Activated T-helper 2 cell treated with anti-CD3 and anti-CD28 coated beads, Interferon-gamma antibody, Interleukin-2, Interleukin-4, amounts not matched to agents 10 μg/mL and 5 μg/mL and 100 μg/mL, durations not matched to agents 14 hours and 24 hours and 36 hours (primary cell): ENCODE data around the gene NKX2-4. TPM values are rescaled to one million over a fixed set of nuclear protein-coding genes. Genes with fewer than 3 reads are reported as not detected.

Source experiments
- DNase-seq: peaks from one replicate; pipeline ENCODE4 v3.0.0; 2021; ENCODE audit warnings: low spot score
- H3K27ac Mint-ChIP-seq: one replicate; pipeline ENCODE4 v1.8.0; 2021; ENCODE audit warnings: mixed read lengths
- H3K27me3 Mint-ChIP-seq: one replicate; pipeline ENCODE4 v1.8.0; 2021; ENCODE audit warnings: low read depth, mixed read lengths
- H3K36me3 Mint-ChIP-seq: one replicate; pipeline ENCODE4 v1.8.0; 2021; ENCODE audit warnings: low read depth, mixed read lengths
- H3K4me1 Mint-ChIP-seq: one replicate; pipeline ENCODE4 v1.8.0; 2021; ENCODE audit warnings: low read depth, mixed read lengths
- H3K4me3 Mint-ChIP-seq: one replicate; pipeline ENCODE4 v1.8.0; 2021; ENCODE audit warnings: low read depth, mild to moderate bottlenecking, moderate library complexity, mixed read lengths
- H3K9me3 Mint-ChIP-seq: one replicate; pipeline ENCODE4 v1.8.0; 2021; ENCODE audit warnings: mixed read lengths
- intact Hi-C: fragments of 100-400 bp; cut with micrococcal nuclease; formaldehyde crosslinking; loops from one replicate; pipeline ENCODE4 v1.15.1; 2023
- total RNA-seq: library from RNA; stranded (reverse); gene quantifications from 2 replicates; pipeline ENCODE4 v1.2.3, GENCODE V29; 2022

Gene NKX2-4
- total RNA-seq, 1 donor from 2014 or later = not detected

DNA sequence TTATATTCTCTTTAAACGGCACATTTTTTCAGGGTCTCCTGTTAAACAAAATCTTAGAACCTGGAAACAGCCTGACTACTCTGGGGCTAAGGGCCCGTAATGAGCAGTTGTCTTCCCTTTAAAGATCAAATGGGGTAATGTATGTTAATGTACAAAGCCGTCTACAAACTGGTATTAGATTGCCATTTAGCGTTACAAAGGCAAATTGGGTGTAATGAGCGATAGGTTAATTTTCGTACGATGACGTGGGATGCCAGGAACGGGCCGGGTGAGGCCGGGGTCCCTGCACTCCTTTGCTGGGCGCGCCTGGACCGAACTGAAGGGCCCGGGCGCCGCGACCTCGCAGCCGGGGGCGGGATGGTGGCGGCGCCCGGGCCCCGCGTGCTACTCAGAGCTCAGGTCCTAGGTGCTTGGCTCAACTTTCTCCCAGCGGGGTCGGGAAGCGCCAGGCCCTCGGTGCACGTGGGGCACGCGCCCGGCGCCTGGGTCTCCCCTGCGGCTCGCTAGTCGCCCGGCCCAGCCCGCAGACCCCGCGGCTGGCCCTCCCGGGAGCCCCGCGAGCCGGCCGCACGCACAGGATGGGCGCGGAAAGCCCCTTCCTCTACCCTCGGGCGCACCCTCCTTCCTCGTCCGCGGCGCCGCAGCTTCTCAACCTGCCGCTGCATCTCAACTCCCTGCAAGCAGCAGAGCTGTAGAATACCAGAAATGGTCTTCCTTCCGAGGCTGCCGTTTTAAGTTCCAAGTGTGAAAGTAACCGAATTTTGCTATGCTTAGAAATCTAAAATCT is 5.9 kb downstream of the NKX2-4 start:
- Mint-ChIP-seq H3K4me1 (peaks cover 18% of the 10 kb centered on the region), H3K4me3 (peak overlapping the region; percentile 31), H3K36me3 (peaks cover 39% of the 10 kb centered on the region), H3K9me3 (no peaks in the 10 kb centered on the region), H3K27ac (no peak overlapping the region), H3K27me3 (peaks cover 42% of the 10 kb centered on the region)
- DNase-seq = no peak
- intact Hi-C loops = loop anchor here (10.0 kb wide), 1 partner anchor 1027 kb away; the partner anchor contains the start of gene INSM1

DNA sequence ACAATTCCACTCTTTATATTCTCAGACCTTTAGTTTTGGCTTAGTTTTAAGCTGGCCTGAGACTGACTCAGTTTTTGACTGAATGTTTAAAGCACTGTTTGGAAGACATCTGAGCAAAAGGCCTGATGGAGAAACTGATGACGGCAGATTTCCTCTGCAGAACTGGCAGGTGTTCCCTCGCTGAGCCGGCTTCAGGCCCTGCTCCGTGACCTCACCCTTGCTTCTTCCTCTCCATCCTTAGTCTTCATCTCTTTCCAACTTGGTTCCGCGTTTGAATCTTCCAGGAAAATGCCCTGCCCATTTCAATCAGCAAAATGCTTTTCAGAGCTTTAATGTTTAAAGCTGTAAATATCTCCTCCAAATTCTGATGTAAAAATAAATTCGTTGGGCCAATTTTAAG is 6.6 kb downstream of the NKX2-4 start:
- H3K27me3 Mint-ChIP-seq = peaks cover 42% of the 10 kb centered on the region
- intact Hi-C loops = loop anchor here (10.0 kb wide), 1 partner anchor 1026 kb away; the partner anchor contains the start of gene INSM1
- H3K4me1 Mint-ChIP-seq = peaks cover 18% of the 10 kb centered on the region
- no peak overlapping the region for H3K27ac Mint-ChIP-seq
- H3K4me3 Mint-ChIP-seq = no peak overlapping the region
- no peak for DNase-seq
- H3K36me3 Mint-ChIP-seq = peaks cover 39% of the 10 kb centered on the region
- no peaks in the 10 kb centered on the region for H3K9me3 Mint-ChIP-seq

- peaks cover 10% of the 10 kb centered on the region for H3K4me1 Mint-ChIP-seq
- H3K27ac Mint-ChIP-seq = no peak overlapping the region
- no peaks in the 10 kb centered on the region for H3K9me3 Mint-ChIP-seq
- intact Hi-C loops = no loop called here
- H3K4me3 Mint-ChIP-seq = no peak overlapping the region
- peaks cover 46% of the 10 kb centered on the region for H3K36me3 Mint-ChIP-seq
- peaks cover 32% of the 10 kb centered on the region for H3K27me3 Mint-ChIP-seq
- DNase-seq = no peak
These were observed 8.0 kb downstream of the NKX2-4 start for GRCh38 chr20:21389368-21389767.

DNA sequence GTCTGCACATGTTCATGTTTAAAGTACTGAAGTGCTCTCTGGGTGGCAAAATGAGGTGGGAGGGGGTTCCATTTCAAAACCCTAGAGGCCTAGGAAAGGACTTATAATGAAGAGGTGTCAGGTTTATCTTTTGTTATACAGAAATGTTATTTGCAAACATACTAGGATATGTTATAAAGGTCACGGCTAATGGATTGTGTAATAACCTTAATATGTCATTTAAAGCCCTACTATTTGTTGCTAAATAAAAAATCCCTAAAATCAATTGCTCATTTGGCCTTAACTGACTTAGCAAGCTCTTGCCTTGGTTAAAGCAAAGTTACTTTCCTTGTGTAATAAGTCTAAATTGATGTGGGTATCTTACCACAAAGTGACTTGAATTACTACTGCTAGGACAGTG is 8.8 kb downstream of the NKX2-4 start:
- Mint-ChIP-seq H3K27me3 (peaks cover 24% of the 10 kb centered on the region), H3K9me3 (no peaks in the 10 kb centered on the region), H3K4me1 (peaks cover 10% of the 10 kb centered on the region), H3K36me3 (peaks cover 51% of the 10 kb centered on the region), H3K27ac (no peak overlapping the region), H3K4me3 (no peak overlapping the region)
- DNase-seq = no peak
- intact Hi-C loops = no loop called here

DNA sequence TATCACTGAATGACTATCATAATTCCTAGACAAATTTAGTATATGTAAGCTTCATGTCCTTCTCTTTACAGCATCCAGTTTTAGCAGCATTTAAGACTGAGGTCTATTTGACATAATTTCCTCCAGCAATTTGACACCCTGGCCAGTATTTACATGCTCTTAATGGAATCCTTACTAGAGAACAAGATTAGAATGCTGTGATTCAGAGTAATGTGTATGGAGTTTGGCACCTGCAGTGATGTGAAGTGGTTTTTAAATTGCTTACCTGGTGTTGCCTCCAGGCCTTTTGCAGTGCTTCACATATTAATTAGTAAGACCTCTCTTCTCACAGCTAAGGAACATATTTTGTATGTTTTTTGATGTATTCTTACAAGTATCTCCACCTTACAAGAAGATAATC is 9.8 kb downstream of the NKX2-4 start:
- Mint-ChIP-seq H3K27me3 (peaks cover 14% of the 10 kb centered on the region), H3K4me3 (no peak overlapping the region), H3K27ac (no peak overlapping the region), H3K9me3 (no peaks in the 10 kb centered on the region), H3K4me1 (peaks cover 8% of the 10 kb centered on the region), H3K36me3 (peaks cover 58% of the 10 kb centered on the region)
- no peak for DNase-seq
- intact Hi-C loops = no loop called here

GRCh38 chr20:21386111-21386510 is 11.2 kb downstream of the NKX2-4 start:
- H3K9me3 Mint-ChIP-seq = no peaks in the 10 kb centered on the region
- no peak overlapping the region for H3K4me3 Mint-ChIP-seq
- intact Hi-C loops = no loop called here
- no peak for DNase-seq
- no peak overlapping the region for H3K27ac Mint-ChIP-seq
- peaks cover 3% of the 10 kb centered on the region for H3K27me3 Mint-ChIP-seq
- no peaks in the 10 kb centered on the region for H3K4me1 Mint-ChIP-seq
- peaks cover 59% of the 10 kb centered on the region for H3K36me3 Mint-ChIP-seq

GRCh38 chr20:21384308-21384892 is 12.9 kb downstream of the NKX2-4 start:
- H3K27me3 Mint-ChIP-seq = no peaks in the 10 kb centered on the region
- intact Hi-C loops = no loop called here

DNA sequence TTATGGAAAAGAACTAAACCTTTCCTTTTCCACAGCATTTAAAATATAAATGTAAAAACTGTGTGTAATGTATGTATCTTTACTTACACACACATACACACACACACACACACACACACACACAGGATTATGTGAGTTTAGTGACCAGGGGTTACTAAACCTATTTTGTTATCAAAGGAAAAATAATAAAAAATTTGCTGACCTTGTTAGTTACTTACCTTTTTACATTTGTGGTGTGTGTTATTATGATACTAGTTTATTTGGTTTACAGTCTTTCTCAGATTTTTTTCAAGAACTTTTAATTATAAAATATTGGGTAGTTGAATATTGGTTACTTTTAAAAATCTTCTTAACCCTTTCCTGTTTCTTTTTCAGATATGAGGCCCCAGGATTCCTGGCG is 15.7 kb downstream of the NKX2-4 start:
- Mint-ChIP-seq H3K27me3 (no peaks in the 10 kb centered on the region), H3K4me1 (peaks cover 17% of the 10 kb centered on the region), H3K4me3 (no peak overlapping the region), H3K27ac (no peak overlapping the region), H3K9me3 (no peaks in the 10 kb centered on the region), H3K36me3 (peaks cover 49% of the 10 kb centered on the region)
- intact Hi-C loops = no loop called here
- no peak for DNase-seq

More at GRCh38 chr20:21384308-21384892, 12.9 kb downstream of the NKX2-4 start:
- Mint-ChIP-seq H3K27ac (no peak overlapping the region), H3K4me3 (no peak overlapping the region), H3K36me3 (peaks cover 58% of the 10 kb centered on the region), H3K9me3 (no peaks in the 10 kb centered on the region), H3K4me1 (peaks cover 10% of the 10 kb centered on the region)
- DNase-seq = no peak

GRCh38 chr20:21380711-21381110 is 16.6 kb downstream of the NKX2-4 start:
- no peak for DNase-seq
- H3K4me1 Mint-ChIP-seq = peaks cover 17% of the 10 kb centered on the region
- H3K36me3 Mint-ChIP-seq = peaks cover 53% of the 10 kb centered on the region
- no peak overlapping the region for H3K27ac Mint-ChIP-seq
- no peaks in the 10 kb centered on the region for H3K9me3 Mint-ChIP-seq
- intact Hi-C loops = no loop called here
- no peaks in the 10 kb centered on the region for H3K27me3 Mint-ChIP-seq
- H3K4me3 Mint-ChIP-seq = no peak overlapping the region

DNA sequence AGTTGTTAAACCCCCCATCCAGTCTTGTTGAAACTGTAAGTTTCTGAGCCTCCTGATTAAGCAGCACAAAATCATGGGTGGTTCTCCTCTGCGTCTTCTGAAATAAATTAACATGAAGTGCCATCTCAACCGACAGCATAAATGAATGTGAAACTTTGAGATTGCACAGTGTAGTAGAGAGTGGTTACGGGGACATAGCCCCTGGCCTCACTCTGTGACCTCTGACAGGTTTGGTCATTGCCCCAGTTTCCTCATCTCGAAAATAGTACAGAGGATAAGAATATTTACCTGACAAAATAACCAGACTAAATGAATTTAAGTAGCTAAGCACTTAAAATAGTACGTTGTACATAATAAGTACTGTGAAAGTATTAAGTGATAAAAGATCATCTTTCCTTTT is 19.1 kb downstream of the NKX2-4 start:
- Mint-ChIP-seq H3K4me3 (no peak overlapping the region), H3K27ac (no peak overlapping the region), H3K9me3 (no peaks in the 10 kb centered on the region), H3K27me3 (no peaks in the 10 kb centered on the region), H3K4me1 (peaks cover 17% of the 10 kb centered on the region), H3K36me3 (peaks cover 53% of the 10 kb centered on the region)
- no peak for DNase-seq
- intact Hi-C loops = no loop called here

GRCh38 chr20:21377701-21378100 is 19.6 kb downstream of the NKX2-4 start:
- intact Hi-C loops = no loop called here
- no peak overlapping the region for H3K4me3 Mint-ChIP-seq
- no peaks in the 10 kb centered on the region for H3K27me3 Mint-ChIP-seq
- H3K36me3 Mint-ChIP-seq = peaks cover 51% of the 10 kb centered on the region
- peaks cover 17% of the 10 kb centered on the region for H3K4me1 Mint-ChIP-seq
- H3K27ac Mint-ChIP-seq = no peak overlapping the region
- no peaks in the 10 kb centered on the region for H3K9me3 Mint-ChIP-seq
- no peak for DNase-seq

DNA sequence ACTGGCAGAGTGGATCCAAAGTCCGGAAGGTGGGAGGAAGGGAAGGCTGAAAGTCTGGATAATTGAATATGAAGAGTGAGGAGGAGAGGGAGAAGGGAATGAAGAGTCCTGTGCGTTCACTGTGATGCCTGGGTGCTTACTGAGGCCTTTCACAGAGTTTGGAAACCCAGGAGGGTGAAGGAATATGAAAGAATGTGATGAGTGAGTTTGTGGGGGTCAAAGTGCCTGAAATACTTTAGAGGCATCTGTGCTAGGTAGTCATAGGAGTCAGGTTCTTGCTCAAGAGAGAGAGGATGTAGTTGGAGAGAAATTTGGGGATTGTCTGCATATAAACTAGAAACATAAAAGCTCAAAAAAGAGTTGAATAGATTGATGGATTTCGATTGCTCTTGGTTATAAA is 20.7 kb downstream of the NKX2-4 start:
- no peak overlapping the region for H3K4me3 Mint-ChIP-seq
- peaks cover 49% of the 10 kb centered on the region for H3K36me3 Mint-ChIP-seq
- peaks cover 17% of the 10 kb centered on the region for H3K4me1 Mint-ChIP-seq
- H3K27ac Mint-ChIP-seq = no peak overlapping the region
- H3K27me3 Mint-ChIP-seq = no peaks in the 10 kb centered on the region
- no peak for DNase-seq
- intact Hi-C loops = no loop called here
- H3K9me3 Mint-ChIP-seq = no peaks in the 10 kb centered on the region

GRCh38 chr20:21373436-21373835 is 23.9 kb downstream of the NKX2-4 start:
- DNase-seq = no peak
- H3K4me1 Mint-ChIP-seq = peaks cover 3% of the 10 kb centered on the region
- H3K9me3 Mint-ChIP-seq = no peaks in the 10 kb centered on the region
- no peaks in the 10 kb centered on the region for H3K27me3 Mint-ChIP-seq
- intact Hi-C loops = no loop called here
- H3K27ac Mint-ChIP-seq = no peak overlapping the region
- H3K36me3 Mint-ChIP-seq = peaks cover 49% of the 10 kb centered on the region
- H3K4me3 Mint-ChIP-seq = no peak overlapping the region
